ENCODE data around the gene TMPRSS6. TPM values are rescaled to one million over a fixed set of nuclear protein-coding genes. Genes with fewer than 3 reads are reported as not detected.

The TMPRSS6 gene
- total and polyA plus RNA-seq, 2 donors (not counting 1 experiment from before 2014, with no cell fraction given): 0.03 TPM; not detected in 1

DNA sequence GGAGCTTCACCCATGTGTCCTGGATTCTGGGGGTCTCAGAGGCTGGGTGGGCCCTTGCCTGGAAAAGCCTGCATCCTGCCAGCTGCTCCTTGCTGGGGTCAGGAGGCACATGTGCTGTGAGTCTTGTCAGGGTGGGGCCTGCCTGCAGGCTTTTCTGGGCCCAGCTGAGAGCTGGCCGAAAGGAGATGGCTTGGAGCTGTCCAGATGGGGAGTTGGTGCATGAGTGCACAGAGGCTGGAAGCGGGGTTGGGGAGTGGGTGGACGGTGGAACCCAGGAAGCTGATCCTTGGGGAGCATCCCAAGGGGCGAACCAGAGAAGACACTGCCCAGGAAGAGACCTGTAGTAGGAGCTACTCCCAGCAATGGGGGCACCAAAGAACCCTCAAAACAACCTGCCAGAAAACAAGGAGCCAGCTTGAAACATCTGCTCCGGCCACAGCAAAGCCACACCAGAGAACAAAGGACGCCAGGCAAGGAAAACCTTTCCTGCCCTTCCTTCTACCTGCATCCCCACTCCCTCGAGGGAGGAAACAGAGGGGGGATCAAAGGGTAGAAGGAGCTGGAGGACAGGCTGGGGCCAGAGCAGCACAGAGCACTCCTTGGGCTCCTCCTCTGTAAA lies 66.2 kb downstream of the TMPRSS6 start:
- peaks cover 9 to 14% of the 10 kb centered on the region in 2 donors for H3K4me1 ChIP-seq (ENCODE audit: control insufficient read depth in 2 of 2, insufficient read depth in 2 of 2, low read length in 2 of 2)
- intact Hi-C loops (cut with micrococcal nuclease): loop anchor here (5.0 to 10.0 kb wide), 2 partner anchors 189 to 496 kb away; no protein-coding TSS in a partner anchor
- no peak overlapping the region for H3K9ac ChIP-seq (ENCODE audit: low read length)
- H3K9me3 ChIP-seq (ENCODE audit: control extremely low read depth in 1 of 3, control insufficient read depth in 2 of 3, insufficient read depth in 1 of 3, low read length in 2 of 3): no peaks in the 10 kb centered on the region
- Mint-ChIP-seq H3K9me3 (ENCODE audit: insufficient read depth) (no peaks in the 10 kb centered on the region), H3K27ac (no peak overlapping the region), H3K4me1 (peaks cover 15% of the 10 kb centered on the region), H3K27me3 (peaks cover 16% of the 10 kb centered on the region), H3K4me3 (no peak overlapping the region)
- ATAC-seq (ENCODE audit: low read depth) (no peak), DNase-seq (no peak)
- H3K27ac ChIP-seq (ENCODE audit: low read length in 2 of 2): no peak overlapping the region
- H3K4me3 ChIP-seq (ENCODE audit: control extremely low read depth in 1 of 5, extremely low read depth in 1 of 5, insufficient read depth in 1 of 5, low read depth in 2 of 5, low read length in 4 of 5): no peak overlapping the region
- 96% methylated on average over 4 of the region's 7 CpGs for WGBS (ENCODE audit: insufficient coverage)
- POLR2A ChIA-PET: interaction anchor here (0.6 kb wide), 1 partner anchor 512 kb away, joined by 9 read pairs; no protein-coding TSS in a partner anchor
- H3K4me2 ChIP-seq (replicated peaks; ENCODE audit: low read depth, low read length, poor library complexity, severe bottlenecking): no peak overlapping the region
- TF ChIP-seq EZH2 (IDR thresholded peaks at IDR 0.05; ENCODE audit: borderline replicate concordance, insufficient read depth, low read depth, low read length, poor library complexity, severe bottlenecking): no peak
- TF ChIP-seq, protein P1, sequence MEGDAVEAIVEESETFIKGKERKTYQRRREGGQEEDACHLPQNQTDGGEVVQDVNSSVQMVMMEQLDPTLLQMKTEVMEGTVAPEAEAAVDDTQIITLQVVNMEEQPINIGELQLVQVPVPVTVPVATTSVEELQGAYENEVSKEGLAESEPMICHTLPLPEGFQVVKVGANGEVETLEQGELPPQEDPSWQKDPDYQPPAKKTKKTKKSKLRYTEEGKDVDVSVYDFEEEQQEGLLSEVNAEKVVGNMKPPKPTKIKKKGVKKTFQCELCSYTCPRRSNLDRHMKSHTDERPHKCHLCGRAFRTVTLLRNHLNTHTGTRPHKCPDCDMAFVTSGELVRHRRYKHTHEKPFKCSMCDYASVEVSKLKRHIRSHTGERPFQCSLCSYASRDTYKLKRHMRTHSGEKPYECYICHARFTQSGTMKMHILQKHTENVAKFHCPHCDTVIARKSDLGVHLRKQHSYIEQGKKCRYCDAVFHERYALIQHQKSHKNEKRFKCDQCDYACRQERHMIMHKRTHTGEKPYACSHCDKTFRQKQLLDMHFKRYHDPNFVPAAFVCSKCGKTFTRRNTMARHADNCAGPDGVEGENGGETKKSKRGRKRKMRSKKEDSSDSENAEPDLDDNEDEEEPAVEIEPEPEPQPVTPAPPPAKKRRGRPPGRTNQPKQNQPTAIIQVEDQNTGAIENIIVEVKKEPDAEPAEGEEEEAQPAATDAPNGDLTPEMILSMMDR (IDR thresholded peaks at IDR 0.05): no peak
- H4K20me1 ChIP-seq (ENCODE audit: control insufficient read depth, insufficient read depth, low read length, poor library complexity, severe bottlenecking): no peaks in the 10 kb centered on the region
- H3K27me3 ChIP-seq (replicated peaks in 1 of 4; ENCODE audit: control extremely low read depth in 1 of 4, control insufficient read depth in 3 of 4, insufficient read depth in 4 of 4, low read length in 3 of 4): no peaks in the 10 kb centered on the region
- no peaks in the 10 kb centered on the region for H3K36me3 ChIP-seq (replicated peaks in 1 of 2; ENCODE audit: control extremely low read depth in 1 of 2, control insufficient read depth in 1 of 2, extremely low read depth in 1 of 2, insufficient read depth in 2 of 2, low read length in 1 of 2)
- H2AFZ ChIP-seq (ENCODE audit: insufficient read depth, low read depth, low read length, poor library complexity, severe bottlenecking): no peak overlapping the region
- CTCF ChIA-PET: interaction anchor here (0.6 to 2.2 kb wide), 12 partner anchors 8 to 524 kb away, joined by 3 to 10 read pairs (median 3); partner anchors contain the start of genes IL2RB and KCTD17
- H3K79me2 ChIP-seq (ENCODE audit: control insufficient read depth, insufficient read depth, low read length): no peaks in the 10 kb centered on the region

DNA sequence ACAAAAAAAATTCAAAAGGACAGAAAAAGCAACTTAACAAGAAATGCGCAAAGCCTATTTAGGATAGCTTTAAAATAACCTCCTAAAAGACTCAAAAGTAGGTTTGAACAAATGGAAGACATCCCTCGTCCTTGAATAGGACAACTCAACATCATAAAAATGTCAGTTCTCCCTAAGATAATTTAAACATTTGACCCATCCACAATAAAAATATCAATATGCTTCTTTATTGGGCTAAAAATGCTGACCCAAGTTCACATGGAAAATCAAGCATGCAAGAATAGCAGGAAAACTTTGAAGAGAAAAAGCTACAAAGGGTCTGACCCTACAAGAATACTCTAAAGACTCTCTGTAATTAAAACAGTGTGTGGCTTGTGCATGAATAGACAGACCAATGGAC lies 70.0 kb downstream of the TMPRSS6 start:
- no peak for DNase-seq
- no peak overlapping the region for H3K27ac Mint-ChIP-seq
- POLR2A ChIA-PET: no interaction called here
- no peak overlapping the region for H3K4me3 Mint-ChIP-seq
- Histone ChIP-seq H3K4me1 (ENCODE audit: control insufficient read depth in 2 of 2, insufficient read depth in 2 of 2, low read length in 2 of 2) (no peaks in the 10 kb centered on the region), H3K27me3 (replicated peaks in 1 of 4; ENCODE audit: control extremely low read depth in 1 of 4, control insufficient read depth in 3 of 4, insufficient read depth in 4 of 4, low read length in 3 of 4) (peaks cover 0 to 11% (median 0%) of the 10 kb centered on the region in 4 experiments), H3K4me3 (ENCODE audit: control extremely low read depth in 1 of 5, extremely low read depth in 1 of 5, insufficient read depth in 1 of 5, low read depth in 2 of 5, low read length in 4 of 5) (no peak overlapping the region), H3K9me3 (ENCODE audit: control extremely low read depth in 1 of 3, control insufficient read depth in 2 of 3, insufficient read depth in 1 of 3, low read length in 2 of 3) (no peaks in the 10 kb centered on the region), H4K20me1 (ENCODE audit: control insufficient read depth, insufficient read depth, low read length, poor library complexity, severe bottlenecking) (no peaks in the 10 kb centered on the region), H3K27ac (ENCODE audit: low read length in 2 of 2) (no peak overlapping the region), H3K36me3 (replicated peaks in 1 of 2; ENCODE audit: control extremely low read depth in 1 of 2, control insufficient read depth in 1 of 2, extremely low read depth in 1 of 2, insufficient read depth in 2 of 2, low read length in 1 of 2) (no peaks in the 10 kb centered on the region), H2AFZ (ENCODE audit: insufficient read depth, low read depth, low read length, poor library complexity, severe bottlenecking) (no peak overlapping the region), H3K4me2 (replicated peaks; ENCODE audit: low read depth, low read length, poor library complexity, severe bottlenecking) (no peak overlapping the region), H3K79me2 (ENCODE audit: control insufficient read depth, insufficient read depth, low read length) (no peaks in the 10 kb centered on the region), H3K9ac (ENCODE audit: low read length) (no peak overlapping the region)
- ATAC-seq (ENCODE audit: low read depth): no peak
- CTCF ChIA-PET: interaction anchor here (1.6 to 1.9 kb wide), 2 partner anchors 17 to 280 kb away, joined by 3 to 4 read pairs; no protein-coding TSS in a partner anchor
- no CpG with 5 or more reads among the region's 2 CpGs for WGBS (ENCODE audit: insufficient coverage)
- no peak for TF ChIP-seq EZH2 (IDR thresholded peaks at IDR 0.05; ENCODE audit: borderline replicate concordance, insufficient read depth, low read depth, low read length, poor library complexity, severe bottlenecking)
- TF ChIP-seq, protein P1 (IDR thresholded peaks at IDR 0.05): no peak
- intact Hi-C loops (cut with micrococcal nuclease): no loop called here
- peaks cover 3% of the 10 kb centered on the region for H3K4me1 Mint-ChIP-seq
- peaks cover 36% of the 10 kb centered on the region for H3K27me3 Mint-ChIP-seq
- H3K9me3 Mint-ChIP-seq (ENCODE audit: insufficient read depth): no peaks in the 10 kb centered on the region
